GM12878 (cell line): ENCODE results near the gene CYSTM1. TPM values are rescaled to one million over a fixed set of nuclear protein-coding genes. Genes with fewer than 3 reads are reported as not detected.

Experiments used
- ATAC-seq: fragments of 200-7000 bp; cut with Tn5 transposase; 3 replicates; pipeline ENCODE4 v1.9.1; 2020; ENCODE audit warnings: mild to moderate bottlenecking, moderate library complexity
- BruUV-seq: library from RNA; stranded (reverse); fragments of 400-500 nt; replicated peaks from 2 replicates; lab custom pipeline; 2021; lab: Mats Ljungman, UMichigan
- CTCF ChIA-PET: fragments of 300-600 bp; sonication (Branson Sonifier 250); formaldehyde crosslinking; extraction: SDS; loops from one replicate; lab custom pipeline; 2021; ENCODE audit warnings: inconsistent platforms; lab: Yijun Ruan, JAX
- POLR2A ChIA-PET: fragments of 350-600 bp; formaldehyde crosslinking; extraction: SDS; loops from one replicate; lab custom pipeline; 2021; ENCODE audit warnings: inconsistent platforms; lab: Charles Lee
- RAD21 ChIA-PET: fragments of 300-600 bp; sonication (Branson Sonifier 250); formaldehyde crosslinking; loops from one replicate; lab custom pipeline; 2023; ENCODE audit warnings: antibody characterized with exemption; ENCODE audit not compliant: unreplicated experiment; lab: Charles Lee
- SMC1A ChIA-PET: fragments of 300-600 bp; sonication (Branson Sonifier 250); formaldehyde crosslinking; loops from one replicate; lab custom pipeline; 2023; ENCODE audit not compliant: unreplicated experiment, uncharacterized antibody; lab: Charles Lee
- DNase-seq: peaks from one replicate; pipeline ENCODE4 v3.0.0-alpha.2; 2011; ENCODE audit warnings: low read depth, low spot score
- FAIRE-seq: peaks from 3 replicates; lab custom pipeline; 2011; peaks lifted over from hg19 to GRCh38; lab: Jason Lieb, UNC
- H2AFZ ChIP-seq: 2 replicates; pipeline ENCODE4 v1.6.0; 2011; ENCODE audit warnings: low read depth, low read length, control low read depth; ENCODE audit not compliant: control insufficient read depth
- H3K27ac ChIP-seq: 2 replicates; pipeline ENCODE4 v1.5.1; 2011; ENCODE audit warnings: control low read depth; ENCODE audit not compliant: control insufficient read depth, insufficient read depth
- H3K27me3 ChIP-seq, 2 experiments: replicated peaks in 1 of 2; 2 replicates each; pipeline versions ENCODE4 v1.6.0 to v1.6.1; 2011; ENCODE audit warnings: low read length in 1 of 2; ENCODE audit not compliant: control insufficient read depth in 2 of 2, insufficient read depth in 2 of 2
- H3K36me3 ChIP-seq, 2 experiments: 2 replicates each; pipeline ENCODE4 v1.5.1; 2011; ENCODE audit warnings: low read length in 1 of 2; ENCODE audit not compliant: control insufficient read depth in 2 of 2, insufficient read depth in 2 of 2
- H3K4me1 ChIP-seq: 2 replicates; pipeline ENCODE4 v1.6.1; 2011; ENCODE audit warnings: mild to moderate bottlenecking, low read length, moderate library complexity, mixed read lengths; ENCODE audit not compliant: control insufficient read depth, insufficient read depth
- H3K4me2 ChIP-seq: 2 replicates; pipeline ENCODE4 v1.6.0; 2011; ENCODE audit warnings: control low read depth; ENCODE audit not compliant: control insufficient read depth, insufficient read depth
- H3K4me3 ChIP-seq: fragments of 200-600 bp; sonication (generic); 2 replicates; pipeline ENCODE4 v1.5.1; 2016
- H3K79me2 ChIP-seq: 2 replicates; pipeline ENCODE4 v1.6.0; 2011; ENCODE audit warnings: low read length; ENCODE audit not compliant: control insufficient read depth, insufficient read depth
- H3K9ac ChIP-seq: 2 replicates; pipeline ENCODE4 v1.8.0; 2011; ENCODE audit warnings: low read length, control low read depth, mixed read lengths; ENCODE audit not compliant: control insufficient read depth, insufficient read depth
- H3K9me3 ChIP-seq: replicated peaks from 3 replicates; pipeline ENCODE4 v1.5.1; 2011; ENCODE audit warnings: mild to moderate bottlenecking, low read length; ENCODE audit not compliant: control insufficient read depth, insufficient read depth
- H4K20me1 ChIP-seq: 2 replicates; pipeline ENCODE4 v1.6.0; 2011; ENCODE audit not compliant: control insufficient read depth, insufficient read depth
- E4F1 ChIP-seq: fragments of 450-650 bp; IDR thresholded peaks from 2 replicates; pipeline ENCODE4 v1.6.1; 2018; ENCODE audit warnings: borderline replicate concordance, mild to moderate bottlenecking; ENCODE audit not compliant: partially characterized antibody
- HCFC1 ChIP-seq: fragments of 150-350 bp; IDR thresholded peaks from 2 replicates; pipeline ENCODE4 v1.6.1; 2014; ENCODE audit warnings: low read length
- HDGF ChIP-seq: fragments of 450-650 bp; IDR thresholded peaks from 2 replicates; pipeline ENCODE4 v1.6.1; 2016; ENCODE audit warnings: antibody characterized with exemption
- KAT2A ChIP-seq: conservative IDR thresholded peaks from 2 replicates; pipeline ENCODE4 v1.6.1; 2011; ENCODE audit warnings: low read depth, low read length; ENCODE audit not compliant: control insufficient read depth
- MEF2B ChIP-seq: fragments of 450-650 bp; IDR thresholded peaks from 2 replicates; pipeline ENCODE4 v1.6.1; 2018; ENCODE audit warnings: mild to moderate bottlenecking, moderate library complexity; ENCODE audit not compliant: partially characterized antibody, poor library complexity, severe bottlenecking
- PRDM15 ChIP-seq: fragments of 450-650 bp; formaldehyde crosslinking; IDR thresholded peaks from 2 replicates; pipeline ENCODE4 v1.4.0; 2020; ENCODE audit warnings: mild to moderate bottlenecking, moderate library complexity
- ZNF592 ChIP-seq: fragments of 450-650 bp; IDR thresholded peaks from 2 replicates; pipeline ENCODE4 v1.6.1; 2017; ENCODE audit warnings: mild to moderate bottlenecking, moderate library complexity
- WGBS: methylation state at CpG from one replicate; pipeline ENCODE4 v1.1.6; 2016; ENCODE audit warnings: low lambda C conversion rate; ENCODE audit not compliant: insufficient replicate concordance, insufficient coverage; ENCODE audit errors: missing lambda C conversion rate; 5-methylcytosine and 5-hydroxymethylcytosine counted together
- in situ Hi-C: fragments of 300-500 bp; cut with MboI; formaldehyde crosslinking; loops from 9 replicates; pipeline ENCODE4 v1.14.3; 2018; ENCODE audit warnings: mixed read lengths
- intact Hi-C: fragments of 100-400 bp; cut with micrococcal nuclease; formaldehyde crosslinking; loops from one replicate; pipeline ENCODE4 v1.14.2; 2022; ENCODE audit not compliant: unreplicated experiment
- polyA plus RNA-seq, 11 experiments: library from polyadenylated mRNA; depleted of rRNA in 4 of 11; unstranded in 6 of 11; stranded (reverse) in 5 of 11; fragments of >200 nt; fragmentation: Nextera tagmentation in 4 of 11; fragmentation: Illumina TruSeq in 1 of 11; extraction: Ambion mirVana in 4 of 11; extraction: Trizol in 1 of 11; gene quantifications; 1 replicate in 1 of 11; 2 replicates in 10 of 11; pipeline versions ENCODE4 v1.2.1 to v1.2.3, GENCODE V29; 2011 to 2016; ENCODE audit warnings: inconsistent platforms in 2 of 11, missing spikeins in 2 of 11, low read depth in 1 of 11
- total RNA-seq, 4 experiments: library from RNA; depleted of rRNA in 3 of 4; stranded (reverse); fragments of >200 nt in 3 of 4; fragmentation: Illumina TruSeq in 1 of 4; extraction: Trizol in 1 of 4; gene quantifications; 2 replicates each; pipeline versions ENCODE4 v1.2.1 to v1.2.3, GENCODE V29; 2013 to 2021

The CYSTM1 gene
- total and polyA plus RNA-seq, 10 of the 15 experiments (the other 5 are each of a cell fraction or from before 2014, with no cell fraction given), result 52.7 to 261 (median 98.7) TPM

- in situ Hi-C loops, result no loop called here
- BruUV-seq, result no TSS peak
Observed at GRCh38 chr5:140258873-140259272, 83.9 kb downstream of the CYSTM1 start.

More at GRCh38 chr5:140258873-140259272, 83.9 kb downstream of the CYSTM1 start:
- ChIA-PET RAD21 (no interaction called here), CTCF (interaction anchor here (1.5 to 7.9 kb wide), 3 partner anchors 11 to 93 kb away, joined by 6 to 62 read pairs (median 28); no protein-coding TSS in a partner anchor), POLR2A (interaction anchor here (0.6 kb wide), 1 partner anchor 212 kb away, joined by 3 read pairs; no protein-coding TSS in a partner anchor), SMC1A (interaction anchor here (2.1 kb wide), 1 partner anchor 15 kb away, joined by 9 read pairs; no protein-coding TSS in a partner anchor)
- ATAC-seq (no peak), FAIRE-seq (no peak), DNase-seq (no peak)
- no peak overlapping the region for H2AFZ ChIP-seq
- no peaks in the 10 kb centered on the region for H3K4me1 ChIP-seq
- H3K9me3 ChIP-seq, result no peaks in the 10 kb centered on the region
- intact Hi-C loops, result loop anchor here (10.0 kb wide), 1 partner anchor 276 kb away; no protein-coding TSS in a partner anchor
- peaks cover 1% of the 10 kb centered on the region; the same call in 1 of the 2 replicates for H3K79me2 ChIP-seq
- peaks cover 0 to 10% of the 10 kb centered on the region in 2 experiments for H3K36me3 ChIP-seq
- no peak overlapping the region for H3K9ac ChIP-seq
- no peak overlapping the region for H3K27ac ChIP-seq
- no peaks in the 10 kb centered on the region for H3K27me3 ChIP-seq
- no peak overlapping the region for H3K4me2 ChIP-seq
- no peak overlapping the region for H3K4me3 ChIP-seq
- H4K20me1 ChIP-seq, result no peaks in the 10 kb centered on the region; the same call in 1 of the 2 replicates
- TF ChIP-seq MEF2B, result no peak
- TF ChIP-seq HCFC1, result no peak
- no peak for TF ChIP-seq E4F1
- TF ChIP-seq KAT2A, result no peak
- TF ChIP-seq PRDM15, result no peak
- no peak for TF ChIP-seq HDGF
- no peak for TF ChIP-seq ZNF592
- WGBS, result 87% methylated on average over 4 of the region's 4 CpGs
